GM12878 (cell line): ENCODE measurements around the gene MEAF6. TPM values are rescaled to one million over a fixed set of nuclear protein-coding genes. Genes with fewer than 3 reads are reported as not detected.

Source experiments
- ATAC-seq: fragments of 200-7000 bp; cut with Tn5 transposase; 3 replicates; pipeline ENCODE4 v1.9.1; 2020; ENCODE audit warnings: mild to moderate bottlenecking, moderate library complexity
- BruUV-seq: library from RNA; stranded (reverse); fragments of 400-500 nt; replicated peaks from 2 replicates; lab custom pipeline; 2021; lab: Mats Ljungman, UMichigan
- CTCF ChIA-PET: fragments of 300-600 bp; sonication (Branson Sonifier 250); formaldehyde crosslinking; extraction: SDS; loops from one replicate; lab custom pipeline; 2021; ENCODE audit warnings: inconsistent platforms; lab: Yijun Ruan, JAX
- POLR2A ChIA-PET: fragments of 350-600 bp; formaldehyde crosslinking; extraction: SDS; loops from one replicate; lab custom pipeline; 2021; ENCODE audit warnings: inconsistent platforms; lab: Charles Lee
- RAD21 ChIA-PET: fragments of 300-600 bp; sonication (Branson Sonifier 250); formaldehyde crosslinking; loops from one replicate; lab custom pipeline; 2023; ENCODE audit warnings: antibody characterized with exemption; ENCODE audit not compliant: unreplicated experiment; lab: Charles Lee
- SMC1A ChIA-PET: fragments of 300-600 bp; sonication (Branson Sonifier 250); formaldehyde crosslinking; loops from one replicate; lab custom pipeline; 2023; ENCODE audit not compliant: unreplicated experiment, uncharacterized antibody; lab: Charles Lee
- DNase-seq: peaks from one replicate; pipeline ENCODE4 v3.0.0-alpha.2; 2011; ENCODE audit warnings: low read depth, low spot score
- FAIRE-seq: peaks from 3 replicates; lab custom pipeline; 2011; peaks lifted over from hg19 to GRCh38; lab: Jason Lieb, UNC
- H2AFZ ChIP-seq: 2 replicates; pipeline ENCODE4 v1.6.0; 2011; ENCODE audit warnings: low read depth, low read length, control low read depth; ENCODE audit not compliant: control insufficient read depth
- H3K27ac ChIP-seq: 2 replicates; pipeline ENCODE4 v1.5.1; 2011; ENCODE audit warnings: control low read depth; ENCODE audit not compliant: control insufficient read depth, insufficient read depth
- H3K27me3 ChIP-seq, 2 experiments: replicated peaks in 1 of 2; 2 replicates each; pipeline versions ENCODE4 v1.6.0 to v1.6.1; 2011; ENCODE audit warnings: low read length in 1 of 2; ENCODE audit not compliant: control insufficient read depth in 2 of 2, insufficient read depth in 2 of 2
- H3K36me3 ChIP-seq, 2 experiments: 2 replicates each; pipeline ENCODE4 v1.5.1; 2011; ENCODE audit warnings: low read length in 1 of 2; ENCODE audit not compliant: control insufficient read depth in 2 of 2, insufficient read depth in 2 of 2
- H3K4me1 ChIP-seq: 2 replicates; pipeline ENCODE4 v1.6.1; 2011; ENCODE audit warnings: mild to moderate bottlenecking, low read length, moderate library complexity, mixed read lengths; ENCODE audit not compliant: control insufficient read depth, insufficient read depth
- H3K4me2 ChIP-seq: 2 replicates; pipeline ENCODE4 v1.6.0; 2011; ENCODE audit warnings: control low read depth; ENCODE audit not compliant: control insufficient read depth, insufficient read depth
- H3K4me3 ChIP-seq: fragments of 200-600 bp; sonication (generic); 2 replicates; pipeline ENCODE4 v1.5.1; 2016
- H3K79me2 ChIP-seq: 2 replicates; pipeline ENCODE4 v1.6.0; 2011; ENCODE audit warnings: low read length; ENCODE audit not compliant: control insufficient read depth, insufficient read depth
- H3K9ac ChIP-seq: 2 replicates; pipeline ENCODE4 v1.8.0; 2011; ENCODE audit warnings: low read length, control low read depth, mixed read lengths; ENCODE audit not compliant: control insufficient read depth, insufficient read depth
- H3K9me3 ChIP-seq: replicated peaks from 3 replicates; pipeline ENCODE4 v1.5.1; 2011; ENCODE audit warnings: mild to moderate bottlenecking, low read length; ENCODE audit not compliant: control insufficient read depth, insufficient read depth
- H4K20me1 ChIP-seq: 2 replicates; pipeline ENCODE4 v1.6.0; 2011; ENCODE audit not compliant: control insufficient read depth, insufficient read depth
- HCFC1 ChIP-seq: fragments of 150-350 bp; IDR thresholded peaks from 2 replicates; pipeline ENCODE4 v1.6.1; 2014; ENCODE audit warnings: low read length
- MEF2A ChIP-seq: IDR thresholded peaks from 2 replicates; pipeline ENCODE4 v1.6.1; 2011; ENCODE audit warnings: low read depth, mild to moderate bottlenecking, low read length, moderate library complexity; ENCODE audit not compliant: insufficient read depth
- MEF2B ChIP-seq: fragments of 450-650 bp; IDR thresholded peaks from 2 replicates; pipeline ENCODE4 v1.6.1; 2018; ENCODE audit warnings: mild to moderate bottlenecking, moderate library complexity; ENCODE audit not compliant: partially characterized antibody, poor library complexity, severe bottlenecking
- MYB ChIP-seq: fragments of 150-350 bp; IDR thresholded peaks from 2 replicates; pipeline ENCODE4 v1.6.1; 2014; ENCODE audit warnings: mild to moderate bottlenecking, low read depth, low read length, borderline replicate concordance
- NR2F1 ChIP-seq: fragments of 450-650 bp; conservative IDR thresholded peaks from 2 replicates; pipeline ENCODE4 v1.6.1; 2017; ENCODE audit warnings: mild to moderate bottlenecking
- POLR2A ChIP-seq: IDR thresholded peaks from 2 replicates; pipeline ENCODE4 v1.6.1; 2011; ENCODE audit warnings: low read depth, mild to moderate bottlenecking, low read length
- SUPT20H ChIP-seq: IDR thresholded peaks from 2 replicates; pipeline ENCODE4 v1.6.1; 2011; ENCODE audit warnings: low read depth, mild to moderate bottlenecking, low read length, moderate library complexity, borderline replicate concordance; ENCODE audit not compliant: control insufficient read depth
- TBL1XR1 ChIP-seq: IDR thresholded peaks from 2 replicates; pipeline ENCODE4 v1.6.1; 2012; ENCODE audit warnings: low read depth, low read length, improper control_type of control experiment
- ZSCAN29 ChIP-seq: fragments of 450-650 bp; IDR thresholded peaks from 2 replicates; pipeline ENCODE4 v1.6.1; 2017; ENCODE audit warnings: mild to moderate bottlenecking, moderate library complexity
- WGBS: methylation state at CpG from one replicate; pipeline ENCODE4 v1.1.6; 2016; ENCODE audit warnings: low lambda C conversion rate; ENCODE audit not compliant: insufficient replicate concordance, insufficient coverage; ENCODE audit errors: missing lambda C conversion rate; 5-methylcytosine and 5-hydroxymethylcytosine counted together
- in situ Hi-C: fragments of 300-500 bp; cut with MboI; formaldehyde crosslinking; loops from 9 replicates; pipeline ENCODE4 v1.14.3; 2018; ENCODE audit warnings: mixed read lengths
- intact Hi-C: fragments of 100-400 bp; cut with micrococcal nuclease; formaldehyde crosslinking; loops from one replicate; pipeline ENCODE4 v1.14.2; 2022; ENCODE audit not compliant: unreplicated experiment
- polyA plus RNA-seq, 11 experiments: library from polyadenylated mRNA; depleted of rRNA in 4 of 11; unstranded in 6 of 11; stranded (reverse) in 5 of 11; fragments of >200 nt; fragmentation: Nextera tagmentation in 4 of 11; fragmentation: Illumina TruSeq in 1 of 11; extraction: Ambion mirVana in 4 of 11; extraction: Trizol in 1 of 11; gene quantifications; 1 replicate in 1 of 11; 2 replicates in 10 of 11; pipeline versions ENCODE4 v1.2.1 to v1.2.3, GENCODE V29; 2011 to 2016; ENCODE audit warnings: inconsistent platforms in 2 of 11, missing spikeins in 2 of 11, low read depth in 1 of 11
- total RNA-seq, 4 experiments: library from RNA; depleted of rRNA in 3 of 4; stranded (reverse); fragments of >200 nt in 3 of 4; fragmentation: Illumina TruSeq in 1 of 4; extraction: Trizol in 1 of 4; gene quantifications; 2 replicates each; pipeline versions ENCODE4 v1.2.1 to v1.2.3, GENCODE V29; 2013 to 2021
- TF ChIP-seq, protein P1 (sequence below): fragments of 450-650 bp; IDR thresholded peaks from 2 replicates; pipeline ENCODE4 v1.6.1; 2017; ENCODE audit warnings: low read depth, mild to moderate bottlenecking, moderate library complexity
- TF ChIP-seq, protein P2 (sequence below): IDR thresholded peaks from 2 replicates; pipeline ENCODE4 v1.6.1; 2012; ENCODE audit warnings: low read depth, low read length, improper control_type of control experiment
- TF ChIP-seq, protein P3 (sequence below): IDR thresholded peaks from 2 replicates; pipeline ENCODE4 v1.6.1; 2012; ENCODE audit warnings: low read depth, low read length, improper control_type of control experiment
- TF ChIP-seq, protein P4 (sequence below): fragments of 450-650 bp; IDR thresholded peaks from 2 replicates; pipeline ENCODE4 v1.6.1; 2017; ENCODE audit warnings: mild to moderate bottlenecking, moderate library complexity
- TF ChIP-seq, protein P5 (sequence below): fragments of 450-650 bp; formaldehyde crosslinking; IDR thresholded peaks from 2 replicates; pipeline ENCODE4 v1.4.0; 2022; ENCODE audit warnings: mild to moderate bottlenecking, moderate library complexity

The MEAF6 gene
- total and polyA plus RNA-seq, 10 of the 15 experiments (the other 5 are each of a cell fraction or from before 2014, with no cell fraction given) = 30.8 to 75.0 (median 58.1) TPM

DNA sequence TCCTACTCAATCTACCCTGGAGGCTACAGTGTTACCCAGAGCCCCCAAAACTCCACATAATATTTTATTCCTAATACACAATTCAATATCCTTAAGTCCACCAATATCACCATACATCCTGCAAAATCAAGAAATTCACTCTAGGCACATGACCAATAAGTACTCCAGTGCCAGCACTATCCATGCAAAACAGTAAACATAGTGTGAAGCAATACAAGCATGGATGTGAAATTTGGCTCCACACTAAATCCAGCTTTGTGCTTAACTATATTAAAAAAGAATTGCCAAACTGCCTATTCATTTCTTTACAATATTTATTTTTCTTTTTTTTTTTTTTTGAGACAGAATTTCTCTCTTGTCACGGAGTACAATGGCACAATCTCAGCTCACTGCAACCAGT lies 3.0 kb upstream of the MEAF6 start:
- Histone ChIP-seq H3K9me3 (no peaks in the 10 kb centered on the region), H4K20me1 (no peaks in the 10 kb centered on the region), H3K36me3 (peaks cover 0 to 3% of the 10 kb centered on the region in 2 experiments; a peak in 1 of 4 replicates), H3K4me3 (no peak overlapping the region), H2AFZ (no peak overlapping the region), H3K27me3 (no peaks in the 10 kb centered on the region), H3K4me2 (no peak overlapping the region), H3K79me2 (peaks cover 14% of the 10 kb centered on the region), H3K9ac (no peak overlapping the region), H3K27ac (no peak overlapping the region), H3K4me1 (peaks cover 6% of the 10 kb centered on the region)
- RAD21 ChIA-PET = no interaction called here
- no CpG with 5 or more reads among the region's 1 CpG for WGBS
- no peak for FAIRE-seq
- SMC1A ChIA-PET = no interaction called here
- no peak for DNase-seq
- no TSS peak for BruUV-seq
- ATAC-seq = no peak
- intact Hi-C loops (no loop called here), in situ Hi-C loops (no loop called here)
- CTCF ChIA-PET = no interaction called here
- POLR2A ChIA-PET = interaction anchor here (0.6 kb wide), 2 partner anchors 46 to 65 kb away, joined by 3 read pairs; no protein-coding TSS in a partner anchor
- TF ChIP-seq MYB = no peak
- no peak for TF ChIP-seq HCFC1
- no peak for TF ChIP-seq ZSCAN29
- no peak for TF ChIP-seq POLR2A
- TF ChIP-seq, protein P1, sequence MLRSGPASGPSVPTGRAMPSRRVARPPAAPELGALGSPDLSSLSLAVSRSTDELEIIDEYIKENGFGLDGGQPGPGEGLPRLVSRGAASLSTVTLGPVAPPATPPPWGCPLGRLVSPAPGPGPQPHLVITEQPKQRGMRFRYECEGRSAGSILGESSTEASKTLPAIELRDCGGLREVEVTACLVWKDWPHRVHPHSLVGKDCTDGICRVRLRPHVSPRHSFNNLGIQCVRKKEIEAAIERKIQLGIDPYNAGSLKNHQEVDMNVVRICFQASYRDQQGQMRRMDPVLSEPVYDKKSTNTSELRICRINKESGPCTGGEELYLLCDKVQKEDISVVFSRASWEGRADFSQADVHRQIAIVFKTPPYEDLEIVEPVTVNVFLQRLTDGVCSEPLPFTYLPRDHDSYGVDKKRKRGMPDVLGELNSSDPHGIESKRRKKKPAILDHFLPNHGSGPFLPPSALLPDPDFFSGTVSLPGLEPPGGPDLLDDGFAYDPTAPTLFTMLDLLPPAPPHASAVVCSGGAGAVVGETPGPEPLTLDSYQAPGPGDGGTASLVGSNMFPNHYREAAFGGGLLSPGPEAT = no peak
- TF ChIP-seq SUPT20H = no peak
- TF ChIP-seq, protein P2, sequence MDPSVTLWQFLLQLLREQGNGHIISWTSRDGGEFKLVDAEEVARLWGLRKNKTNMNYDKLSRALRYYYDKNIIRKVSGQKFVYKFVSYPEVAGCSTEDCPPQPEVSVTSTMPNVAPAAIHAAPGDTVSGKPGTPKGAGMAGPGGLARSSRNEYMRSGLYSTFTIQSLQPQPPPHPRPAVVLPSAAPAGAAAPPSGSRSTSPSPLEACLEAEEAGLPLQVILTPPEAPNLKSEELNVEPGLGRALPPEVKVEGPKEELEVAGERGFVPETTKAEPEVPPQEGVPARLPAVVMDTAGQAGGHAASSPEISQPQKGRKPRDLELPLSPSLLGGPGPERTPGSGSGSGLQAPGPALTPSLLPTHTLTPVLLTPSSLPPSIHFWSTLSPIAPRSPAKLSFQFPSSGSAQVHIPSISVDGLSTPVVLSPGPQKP = no peak
- no peak for TF ChIP-seq TBL1XR1
- TF ChIP-seq MEF2B = no peak
- TF ChIP-seq, protein P3, sequence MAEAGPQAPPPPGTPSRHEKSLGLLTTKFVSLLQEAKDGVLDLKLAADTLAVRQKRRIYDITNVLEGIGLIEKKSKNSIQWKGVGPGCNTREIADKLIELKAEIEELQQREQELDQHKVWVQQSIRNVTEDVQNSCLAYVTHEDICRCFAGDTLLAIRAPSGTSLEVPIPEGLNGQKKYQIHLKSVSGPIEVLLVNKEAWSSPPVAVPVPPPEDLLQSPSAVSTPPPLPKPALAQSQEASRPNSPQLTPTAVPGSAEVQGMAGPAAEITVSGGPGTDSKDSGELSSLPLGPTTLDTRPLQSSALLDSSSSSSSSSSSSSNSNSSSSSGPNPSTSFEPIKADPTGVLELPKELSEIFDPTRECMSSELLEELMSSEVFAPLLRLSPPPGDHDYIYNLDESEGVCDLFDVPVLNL = no peak
- TF ChIP-seq, protein P4, sequence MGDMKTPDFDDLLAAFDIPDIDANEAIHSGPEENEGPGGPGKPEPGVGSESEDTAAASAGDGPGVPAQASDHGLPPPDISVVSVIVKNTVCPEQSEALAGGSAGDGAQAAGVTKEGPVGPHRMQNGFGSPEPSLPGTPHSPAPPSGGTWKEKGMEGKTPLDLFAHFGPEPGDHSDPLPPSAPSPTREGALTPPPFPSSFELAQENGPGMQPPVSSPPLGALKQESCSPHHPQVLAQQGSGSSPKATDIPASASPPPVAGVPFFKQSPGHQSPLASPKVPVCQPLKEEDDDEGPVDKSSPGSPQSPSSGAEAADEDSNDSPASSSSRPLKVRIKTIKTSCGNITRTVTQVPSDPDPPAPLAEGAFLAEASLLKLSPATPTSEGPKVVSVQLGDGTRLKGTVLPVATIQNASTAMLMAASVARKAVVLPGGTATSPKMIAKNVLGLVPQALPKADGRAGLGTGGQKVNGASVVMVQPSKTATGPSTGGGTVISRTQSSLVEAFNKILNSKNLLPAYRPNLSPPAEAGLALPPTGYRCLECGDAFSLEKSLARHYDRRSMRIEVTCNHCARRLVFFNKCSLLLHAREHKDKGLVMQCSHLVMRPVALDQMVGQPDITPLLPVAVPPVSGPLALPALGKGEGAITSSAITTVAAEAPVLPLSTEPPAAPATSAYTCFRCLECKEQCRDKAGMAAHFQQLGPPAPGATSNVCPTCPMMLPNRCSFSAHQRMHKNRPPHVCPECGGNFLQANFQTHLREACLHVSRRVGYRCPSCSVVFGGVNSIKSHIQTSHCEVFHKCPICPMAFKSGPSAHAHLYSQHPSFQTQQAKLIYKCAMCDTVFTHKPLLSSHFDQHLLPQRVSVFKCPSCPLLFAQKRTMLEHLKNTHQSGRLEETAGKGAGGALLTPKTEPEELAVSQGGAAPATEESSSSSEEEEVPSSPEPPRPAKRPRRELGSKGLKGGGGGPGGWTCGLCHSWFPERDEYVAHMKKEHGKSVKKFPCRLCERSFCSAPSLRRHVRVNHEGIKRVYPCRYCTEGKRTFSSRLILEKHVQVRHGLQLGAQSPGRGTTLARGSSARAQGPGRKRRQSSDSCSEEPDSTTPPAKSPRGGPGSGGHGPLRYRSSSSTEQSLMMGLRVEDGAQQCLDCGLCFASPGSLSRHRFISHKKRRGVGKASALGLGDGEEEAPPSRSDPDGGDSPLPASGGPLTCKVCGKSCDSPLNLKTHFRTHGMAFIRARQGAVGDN = no peak
- TF ChIP-seq, protein P5, sequence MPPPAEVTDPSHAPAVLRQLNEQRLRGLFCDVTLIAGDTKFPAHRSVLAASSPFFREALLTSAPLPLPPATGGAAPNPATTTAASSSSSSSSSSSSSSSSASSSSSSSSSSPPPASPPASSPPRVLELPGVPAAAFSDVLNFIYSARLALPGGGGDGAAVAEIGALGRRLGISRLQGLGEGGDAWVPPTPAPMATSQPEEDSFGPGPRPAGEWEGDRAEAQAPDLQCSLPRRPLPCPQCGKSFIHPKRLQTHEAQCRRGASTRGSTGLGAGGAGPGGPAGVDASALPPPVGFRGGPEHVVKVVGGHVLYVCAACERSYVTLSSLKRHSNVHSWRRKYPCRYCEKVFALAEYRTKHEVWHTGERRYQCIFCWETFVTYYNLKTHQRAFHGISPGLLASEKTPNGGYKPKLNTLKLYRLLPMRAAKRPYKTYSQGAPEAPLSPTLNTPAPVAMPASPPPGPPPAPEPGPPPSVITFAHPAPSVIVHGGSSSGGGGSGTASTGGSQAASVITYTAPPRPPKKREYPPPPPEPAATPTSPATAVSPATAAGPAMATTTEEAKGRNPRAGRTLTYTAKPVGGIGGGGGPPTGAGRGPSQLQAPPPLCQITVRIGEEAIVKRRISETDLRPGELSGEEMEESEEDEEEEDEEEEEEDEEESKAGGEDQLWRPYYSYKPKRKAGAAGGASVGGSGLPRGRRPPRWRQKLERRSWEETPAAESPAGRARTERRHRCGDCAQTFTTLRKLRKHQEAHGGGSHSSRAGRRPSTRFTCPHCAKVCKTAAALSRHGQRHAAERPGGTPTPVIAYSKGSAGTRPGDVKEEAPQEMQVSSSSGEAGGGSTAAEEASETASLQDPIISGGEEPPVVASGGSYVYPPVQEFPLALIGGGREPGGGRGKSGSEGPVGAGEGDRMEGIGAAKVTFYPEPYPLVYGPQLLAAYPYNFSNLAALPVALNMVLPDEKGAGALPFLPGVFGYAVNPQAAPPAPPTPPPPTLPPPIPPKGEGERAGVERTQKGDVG (CRISPR knock-in tag) = no peak
- TF ChIP-seq MEF2A = no peak
- TF ChIP-seq NR2F1 = no peak
